ENCODE measurements around the gene HPCA.

HPCA gene

GRCh38 chr1:32871364-32872191 lies 14.7 kb upstream of the HPCA start:
- no peak for TF ChIP-seq CTCF (IDR thresholded peaks at IDR 0.05; ENCODE audit: low read depth, low read length)
- no peak for DNase-seq (ENCODE audit: extremely low read depth, low read depth)

- no peak for DNase-seq (ENCODE audit: extremely low read depth, low read depth)
- no peak for TF ChIP-seq CTCF (IDR thresholded peaks at IDR 0.05; ENCODE audit: low read depth, low read length)
Measured at GRCh38 chr1:32872192-32872460, 14.2 kb upstream of the HPCA start.

GRCh38 chr1:32873484-32873883 lies 12.8 kb upstream of the HPCA start:
- TF ChIP-seq CTCF (IDR thresholded peaks at IDR 0.05; ENCODE audit: low read depth, low read length) = no peak
- DNase-seq (ENCODE audit: extremely low read depth, low read depth) = no peak

- no peak for DNase-seq (ENCODE audit: extremely low read depth, low read depth)
- no peak for TF ChIP-seq CTCF (IDR thresholded peaks at IDR 0.05; ENCODE audit: low read depth, low read length)
Measured at GRCh38 chr1:32874860-32875752, 11.2 kb upstream of the HPCA start.

GRCh38 chr1:32876341-32877210 lies 9.7 kb upstream of the HPCA start:
- TF ChIP-seq CTCF (IDR thresholded peaks at IDR 0.05; ENCODE audit: low read depth, low read length) = peak; percentile 88
- no peak for DNase-seq (ENCODE audit: extremely low read depth, low read depth)

GRCh38 chr1:32877211-32878110 lies 8.8 kb upstream of the HPCA start:
- TF ChIP-seq CTCF (IDR thresholded peaks at IDR 0.05; ENCODE audit: low read depth, low read length) = no peak
- DNase-seq (ENCODE audit: extremely low read depth, low read depth) = no peak
